GM12878 (cell line): ENCODE measurements around the gene ARL13A. TPM values are rescaled to one million over a fixed set of nuclear protein-coding genes. Genes with fewer than 3 reads are reported as not detected.

Experiments
- ATAC-seq: fragments of 200-7000 bp; cut with Tn5 transposase; 3 replicates; pipeline ENCODE4 v1.9.1; 2020; ENCODE audit warnings: mild to moderate bottlenecking, moderate library complexity
- BruUV-seq: library from RNA; stranded (reverse); fragments of 400-500 nt; replicated peaks from 2 replicates; lab custom pipeline; 2021; lab: Mats Ljungman, UMichigan
- CTCF ChIA-PET: fragments of 300-600 bp; sonication (Branson Sonifier 250); formaldehyde crosslinking; extraction: SDS; loops from one replicate; lab custom pipeline; 2021; ENCODE audit warnings: inconsistent platforms; lab: Yijun Ruan, JAX
- POLR2A ChIA-PET: fragments of 350-600 bp; formaldehyde crosslinking; extraction: SDS; loops from one replicate; lab custom pipeline; 2021; ENCODE audit warnings: inconsistent platforms; lab: Charles Lee
- RAD21 ChIA-PET: fragments of 300-600 bp; sonication (Branson Sonifier 250); formaldehyde crosslinking; loops from one replicate; lab custom pipeline; 2023; ENCODE audit warnings: antibody characterized with exemption; ENCODE audit not compliant: unreplicated experiment; lab: Charles Lee
- SMC1A ChIA-PET: fragments of 300-600 bp; sonication (Branson Sonifier 250); formaldehyde crosslinking; loops from one replicate; lab custom pipeline; 2023; ENCODE audit not compliant: unreplicated experiment, uncharacterized antibody; lab: Charles Lee
- DNase-seq: peaks from one replicate; pipeline ENCODE4 v3.0.0-alpha.2; 2011; ENCODE audit warnings: low read depth, low spot score
- FAIRE-seq: peaks from 3 replicates; lab custom pipeline; 2011; peaks lifted over from hg19 to GRCh38; lab: Jason Lieb, UNC
- H2AFZ ChIP-seq: 2 replicates; pipeline ENCODE4 v1.6.0; 2011; ENCODE audit warnings: low read depth, low read length, control low read depth; ENCODE audit not compliant: control insufficient read depth
- H3K27ac ChIP-seq: 2 replicates; pipeline ENCODE4 v1.5.1; 2011; ENCODE audit warnings: control low read depth; ENCODE audit not compliant: control insufficient read depth, insufficient read depth
- H3K27me3 ChIP-seq, 2 experiments: replicated peaks in 1 of 2; 2 replicates each; pipeline versions ENCODE4 v1.6.0 to v1.6.1; 2011; ENCODE audit warnings: low read length in 1 of 2; ENCODE audit not compliant: control insufficient read depth in 2 of 2, insufficient read depth in 2 of 2
- H3K36me3 ChIP-seq, 2 experiments: 2 replicates each; pipeline ENCODE4 v1.5.1; 2011; ENCODE audit warnings: low read length in 1 of 2; ENCODE audit not compliant: control insufficient read depth in 2 of 2, insufficient read depth in 2 of 2
- H3K4me1 ChIP-seq: 2 replicates; pipeline ENCODE4 v1.6.1; 2011; ENCODE audit warnings: mild to moderate bottlenecking, low read length, moderate library complexity, mixed read lengths; ENCODE audit not compliant: control insufficient read depth, insufficient read depth
- H3K4me2 ChIP-seq: 2 replicates; pipeline ENCODE4 v1.6.0; 2011; ENCODE audit warnings: control low read depth; ENCODE audit not compliant: control insufficient read depth, insufficient read depth
- H3K4me3 ChIP-seq: fragments of 200-600 bp; sonication (generic); 2 replicates; pipeline ENCODE4 v1.5.1; 2016
- H3K79me2 ChIP-seq: 2 replicates; pipeline ENCODE4 v1.6.0; 2011; ENCODE audit warnings: low read length; ENCODE audit not compliant: control insufficient read depth, insufficient read depth
- H3K9ac ChIP-seq: 2 replicates; pipeline ENCODE4 v1.8.0; 2011; ENCODE audit warnings: low read length, control low read depth, mixed read lengths; ENCODE audit not compliant: control insufficient read depth, insufficient read depth
- H3K9me3 ChIP-seq: replicated peaks from 3 replicates; pipeline ENCODE4 v1.5.1; 2011; ENCODE audit warnings: mild to moderate bottlenecking, low read length; ENCODE audit not compliant: control insufficient read depth, insufficient read depth
- H4K20me1 ChIP-seq: 2 replicates; pipeline ENCODE4 v1.6.0; 2011; ENCODE audit not compliant: control insufficient read depth, insufficient read depth
- CREB1 ChIP-seq: IDR thresholded peaks from 2 replicates; pipeline ENCODE4 v1.6.1; 2012; ENCODE audit warnings: low read depth, mild to moderate bottlenecking, inconsistent platforms
- ETV6 ChIP-seq, 2 experiments: fragments of 450-650 bp in 1 of 2; IDR thresholded peaks in 1 of 2; conservative IDR thresholded peaks in 1 of 2; 2 replicates each; pipeline ENCODE4 v1.6.1; 2014; ENCODE audit warnings: antibody characterized with exemption in 1 of 2, borderline replicate concordance in 1 of 2, low read depth in 1 of 2, mild to moderate bottlenecking in 1 of 2, moderate library complexity in 1 of 2
- IKZF1 ChIP-seq: fragments of 450-650 bp; conservative IDR thresholded peaks from 2 replicates; pipeline ENCODE4 v1.6.1; 2017; ENCODE audit warnings: antibody characterized with exemption, mild to moderate bottlenecking
- MXI1 ChIP-seq: fragments of 150-350 bp; IDR thresholded peaks from 2 replicates; pipeline ENCODE4 v1.6.1; 2011; ENCODE audit warnings: low read depth, mild to moderate bottlenecking, inconsistent platforms, low read length, improper control_type of control experiment
- NFYA ChIP-seq: IDR thresholded peaks from 2 replicates; pipeline ENCODE4 v1.6.1; 2011; ENCODE audit warnings: low read depth, mild to moderate bottlenecking, low read length, improper control_type of control experiment, borderline replicate concordance
- NR2C1 ChIP-seq: fragments of 450-650 bp; IDR thresholded peaks from 2 replicates; pipeline ENCODE4 v1.6.1; 2017; ENCODE audit warnings: antibody characterized with exemption, mild to moderate bottlenecking, moderate library complexity
- PKNOX1 ChIP-seq: fragments of 450-650 bp; IDR thresholded peaks from 2 replicates; pipeline ENCODE4 v1.6.1; 2016; ENCODE audit warnings: mild to moderate bottlenecking
- POLR2AphosphoS2 ChIP-seq: IDR thresholded peaks from 2 replicates; pipeline ENCODE4 v1.6.1; 2011; ENCODE audit warnings: low read depth, mild to moderate bottlenecking, low read length, improper control_type of control experiment, moderate library complexity
- POU2F2 ChIP-seq: IDR thresholded peaks from 3 replicates; pipeline ENCODE4 v1.6.1; 2011; ENCODE audit warnings: low read depth, mild to moderate bottlenecking, low read length, borderline replicate concordance
- RUNX3 ChIP-seq: IDR thresholded peaks from 2 replicates; pipeline ENCODE4 v1.6.1; 2012; ENCODE audit warnings: low read length, inconsistent platforms
- SMC3 ChIP-seq: IDR thresholded peaks from 2 replicates; pipeline ENCODE4 v1.6.1; 2011; ENCODE audit warnings: low read length, improper control_type of control experiment, borderline replicate concordance
- SPI1 ChIP-seq: IDR thresholded peaks from 2 replicates; pipeline ENCODE4 v1.6.1; 2011; ENCODE audit warnings: low read depth, mild to moderate bottlenecking, low read length, moderate library complexity, borderline replicate concordance; ENCODE audit not compliant: insufficient read depth
- SUZ12 ChIP-seq: fragments of 200-600 bp; sonication (generic); IDR thresholded peaks from one replicate; pipeline ENCODE4 v1.6.1; 2018; ENCODE audit warnings: antibody characterized with exemption, mild to moderate bottlenecking; ENCODE audit not compliant: unreplicated experiment
- ZBTB33 ChIP-seq: fragments of 450-650 bp; IDR thresholded peaks from 2 replicates; pipeline ENCODE4 v1.6.1; 2017; ENCODE audit warnings: mild to moderate bottlenecking
- ZNF687 ChIP-seq: fragments of 450-650 bp; IDR thresholded peaks from 2 replicates; pipeline ENCODE4 v1.6.1; 2017; ENCODE audit warnings: mild to moderate bottlenecking, moderate library complexity
- ZZZ3 ChIP-seq: IDR thresholded peaks from 2 replicates; pipeline ENCODE4 v1.6.1; 2011; ENCODE audit warnings: low read depth; ENCODE audit not compliant: control insufficient read depth, insufficient read length
- WGBS: methylation state at CpG from one replicate; pipeline ENCODE4 v1.1.6; 2016; ENCODE audit warnings: low lambda C conversion rate; ENCODE audit not compliant: insufficient replicate concordance, insufficient coverage; ENCODE audit errors: missing lambda C conversion rate; 5-methylcytosine and 5-hydroxymethylcytosine counted together
- in situ Hi-C: fragments of 300-500 bp; cut with MboI; formaldehyde crosslinking; loops from 9 replicates; pipeline ENCODE4 v1.14.3; 2018; ENCODE audit warnings: mixed read lengths
- intact Hi-C: fragments of 100-400 bp; cut with micrococcal nuclease; formaldehyde crosslinking; loops from one replicate; pipeline ENCODE4 v1.14.2; 2022; ENCODE audit not compliant: unreplicated experiment
- polyA plus RNA-seq, 11 experiments: library from polyadenylated mRNA; depleted of rRNA in 4 of 11; unstranded in 6 of 11; stranded (reverse) in 5 of 11; fragments of >200 nt; fragmentation: Nextera tagmentation in 4 of 11; fragmentation: Illumina TruSeq in 1 of 11; extraction: Ambion mirVana in 4 of 11; extraction: Trizol in 1 of 11; gene quantifications; 1 replicate in 1 of 11; 2 replicates in 10 of 11; pipeline versions ENCODE4 v1.2.1 to v1.2.3, GENCODE V29; 2011 to 2016; ENCODE audit warnings: inconsistent platforms in 2 of 11, missing spikeins in 2 of 11, low read depth in 1 of 11
- total RNA-seq, 4 experiments: library from RNA; depleted of rRNA in 3 of 4; stranded (reverse); fragments of >200 nt in 3 of 4; fragmentation: Illumina TruSeq in 1 of 4; extraction: Trizol in 1 of 4; gene quantifications; 2 replicates each; pipeline versions ENCODE4 v1.2.1 to v1.2.3, GENCODE V29; 2013 to 2021

ARL13A gene
- total and polyA plus RNA-seq, 10 of the 15 experiments (the other 5 are each of a cell fraction or from before 2014, with no cell fraction given), result not detected

- SMC1A ChIA-PET, result interaction anchor here (0.7 to 1.5 kb wide), 2 partner anchors 12 to 16 kb away, joined by 3 to 4 read pairs; no protein-coding TSS in a partner anchor
- no TSS peak for BruUV-seq
- no peaks in the 10 kb centered on the region for H3K79me2 ChIP-seq
- no peaks in the 10 kb centered on the region for H3K27me3 ChIP-seq
- POLR2A ChIA-PET, result interaction anchor here (0.6 kb wide), 1 partner anchor 113 kb away, joined by 4 read pairs; no protein-coding TSS in a partner anchor
- H2AFZ ChIP-seq, result peak overlapping the region; percentile 10; the same call in 1 of the 2 replicates
- peak; percentile 81 for ATAC-seq
- no peaks in the 10 kb centered on the region for H4K20me1 ChIP-seq
- no peak for DNase-seq
- intact Hi-C loops (no loop called here), in situ Hi-C loops (no loop called here)
- RAD21 ChIA-PET, result interaction anchor here (0.8 to 1.5 kb wide), 2 partner anchors 30 to 36 kb away, joined by 3 to 4 read pairs; no protein-coding TSS in a partner anchor
- peaks cover 5% of the 10 kb centered on the region; the same call in 2 of the 3 replicates for H3K9me3 ChIP-seq
- no peaks in the 10 kb centered on the region for H3K36me3 ChIP-seq
- H3K4me3 ChIP-seq, result no peak overlapping the region
- peaks cover 4% of the 10 kb centered on the region for H3K4me1 ChIP-seq
- 29% methylated on average over 4 of the region's 4 CpGs for WGBS
- CTCF ChIA-PET, result no interaction called here
- FAIRE-seq, result peak; percentile 44
- H3K27ac ChIP-seq, result peak overlapping the region; percentile 28; the same call in 1 of the 2 replicates
- peak overlapping the region; percentile 11; the same call in 1 of the 2 replicates for H3K4me2 ChIP-seq
- no peak overlapping the region for H3K9ac ChIP-seq
- TF ChIP-seq ZNF687, result no peak
- TF ChIP-seq SPI1, result peak; percentile 77; the same call in 1 of the 2 replicates
- TF ChIP-seq SUZ12, result no peak
- no peak for TF ChIP-seq POU2F2
- 0 out of 2 replicates have a peak, but pooled peaks have one; percentile 13 for TF ChIP-seq IKZF1
- TF ChIP-seq NR2C1, result no peak
- peak; percentile 65 for TF ChIP-seq PKNOX1
- TF ChIP-seq NFYA, result no peak
- no peak for TF ChIP-seq ZZZ3
- TF ChIP-seq SMC3, result no peak
- TF ChIP-seq POLR2AphosphoS2, result no peak
- no peak for TF ChIP-seq MXI1
- peak; percentile 55 for TF ChIP-seq RUNX3
- peak; percentile 83 for TF ChIP-seq CREB1
- TF ChIP-seq ZBTB33, result no peak
- TF ChIP-seq ETV6 (conservative IDR thresholded peaks at IDR 0.05 in 1 of 2, IDR thresholded peaks at IDR 0.05 in 1 of 2; ENCODE audit: borderline replicate concordance in 1 of 2, low read depth in 1 of 2), result no peak
These were observed 38.1 kb upstream of the ARL13A start for GRCh38 chrX:100931218-100931924.
